HG03432 (cell line): ENCODE results near the gene RAB33A.
A peak's percentile ranks its signal among the peaks of the same experiment; 100 is the strongest.

ENCODE experiments used
- ATAC-seq: cut with Tn5 transposase; IDR thresholded peaks from one replicate; pipeline ENCODE4 v1.9.1; 2021; ENCODE audit warnings: mild to moderate bottlenecking, moderate library complexity; ENCODE audit not compliant: unreplicated experiment

RAB33A gene

GRCh38 chrX:130172127-130172845, 524 bp downstream of the RAB33A start:
- no peak for ATAC-seq

- ATAC-seq, result peak; percentile 36
Observed at GRCh38 chrX:130173190-130173895, 1.6 kb downstream of the RAB33A start.

GRCh38 chrX:130174045-130174704, 2.4 kb downstream of the RAB33A start:
- no peak for ATAC-seq

GRCh38 chrX:130174937-130175336, 3.2 kb downstream of the RAB33A start:
- ATAC-seq, result no peak

GRCh38 chrX:130176354-130176776, 4.6 kb downstream of the RAB33A start:
- ATAC-seq, result peak; percentile 78

- ATAC-seq, result no peak
Observed at GRCh38 chrX:130176942-130177341, 5.2 kb downstream of the RAB33A start.

- ATAC-seq, result no peak
Observed at GRCh38 chrX:130179170-130179569, 7.4 kb downstream of the RAB33A start.

GRCh38 chrX:130179579-130180215, 7.9 kb downstream of the RAB33A start:
- ATAC-seq, result no peak

- no peak for ATAC-seq
Observed at GRCh38 chrX:130184168-130184567, 12.4 kb downstream of the RAB33A start.

GRCh38 chrX:130184857-130185256, 13.1 kb downstream of the RAB33A start:
- ATAC-seq, result no peak

- no peak for ATAC-seq
Observed at GRCh38 chrX:130186651-130187050, 14.9 kb downstream of the RAB33A start.

- ATAC-seq, result no peak
Observed at GRCh38 chrX:130190801-130191200, 19.0 kb downstream of the RAB33A start.

GRCh38 chrX:130196466-130196865, 24.7 kb downstream of the RAB33A start:
- ATAC-seq, result no peak

- no peak for ATAC-seq
Observed at GRCh38 chrX:130197464-130197863, 25.7 kb downstream of the RAB33A start.

GRCh38 chrX:130204647-130205046, 32.9 kb downstream of the RAB33A start:
- ATAC-seq, result no peak

GRCh38 chrX:130211415-130212186, 39.8 kb downstream of the RAB33A start:
- no peak for ATAC-seq

- ATAC-seq, result no peak
Observed at GRCh38 chrX:130212371-130212770, 40.6 kb downstream of the RAB33A start.

GRCh38 chrX:130213376-130213775, 41.6 kb downstream of the RAB33A start:
- ATAC-seq, result no peak

- ATAC-seq, result no peak
Observed at GRCh38 chrX:130216320-130216719, 44.6 kb downstream of the RAB33A start.

GRCh38 chrX:130224810-130225209, 53.0 kb downstream of the RAB33A start:
- ATAC-seq, result no peak

- ATAC-seq, result no peak
Observed at GRCh38 chrX:130228871-130229270, 57.1 kb downstream of the RAB33A start.
